Gastroesophageal sphincter (tissue), 4 donors: Measurements from ENCODE around the gene MTO1. TPM values are rescaled to one million over a fixed set of nuclear protein-coding genes. Genes with fewer than 3 reads are reported as not detected.

ENCODE experiments used
- ATAC-seq: fragments of 150-250 bp; one replicate; pipeline ENCODE4 v1.9.1; 2016; ENCODE audit warnings: mild to moderate bottlenecking, moderate library complexity
- H3K27ac ChIP-seq, 4 donors: fragments of 200-600 bp; sonication (generic) in 3 of 4; 1 replicate in 3 of 4; 2 replicates in 1 of 4; pipeline ENCODE4 v1.5.1; 2016 to 2019
- H3K27me3 ChIP-seq: fragments of 200-600 bp; sonication (generic); one replicate; pipeline ENCODE4 v1.5.1; 2019
- H3K36me3 ChIP-seq, 2 donors: fragments of 200-600 bp; sonication (generic); one replicate each; pipeline ENCODE4 v1.5.1; 2019; ENCODE audit warnings: control low read depth in 1 of 2
- H3K4me1 ChIP-seq, 3 donors: fragments of 200-600 bp; sonication (generic); 1 replicate in 2 of 3; 2 replicates in 1 of 3; pipeline ENCODE4 v1.5.1; 2016 to 2019; ENCODE audit warnings: control low read depth in 2 of 3
- H3K4me3 ChIP-seq, 2 donors: fragments of 200-600 bp; sonication (generic); one replicate each; pipeline ENCODE4 v1.5.1; 2019; ENCODE audit warnings: mild to moderate bottlenecking in 1 of 2, moderate library complexity in 1 of 2
- H3K9me3 ChIP-seq, 3 donors: fragments of 200-600 bp; sonication (generic); one replicate each; pipeline ENCODE4 v1.5.1; 2017 to 2019; ENCODE audit warnings: control low read depth in 2 of 3
- EP300 ChIP-seq: sonication (generic); formaldehyde crosslinking; IDR thresholded peaks from one replicate; pipeline ENCODE4 v1.6.1; 2017; ENCODE audit warnings: antibody characterized with exemption, mild to moderate bottlenecking
- POLR2A ChIP-seq, 2 donors: fragments of 450-650 bp; IDR thresholded peaks; one replicate each; pipeline ENCODE4 v1.6.1; 2017; ENCODE audit warnings: antibody characterized with exemption in 2 of 2, mild to moderate bottlenecking in 2 of 2, moderate library complexity in 1 of 2
- POLR2AphosphoS5 ChIP-seq: sonication (generic); formaldehyde crosslinking; IDR thresholded peaks from one replicate; pipeline ENCODE4 v1.6.1; 2017; ENCODE audit warnings: antibody characterized with exemption
- WGBS, 2 donors: methylation state at CpG; one replicate each; pipeline ENCODE4 v1.1.5; 2018; ENCODE audit warnings: low coverage in 1 of 2; 5-methylcytosine and 5-hydroxymethylcytosine counted together
- total RNA-seq, 4 donors: library from RNA; depleted of rRNA; stranded (reverse); fragments of >200 nt; gene quantifications; one replicate each; pipeline ENCODE4 v1.1.0, GENCODE V29; 2016
- TF ChIP-seq, protein P1 (sequence below), 4 experiments: fragments of 200-600 bp in 2 of 4; fragments of 450-650 bp in 2 of 4; sonication (generic) in 1 of 4; IDR thresholded peaks; one replicate each; pipeline ENCODE4 v1.5.1; 2017 to 2019; ENCODE audit warnings: antibody characterized with exemption in 4 of 4, mild to moderate bottlenecking in 2 of 4, moderate library complexity in 2 of 4

MTO1 gene
- total RNA-seq, 4 donors from 2014 or later = 25.2 to 30.3 (median 29.4) TPM

- ATAC-seq = peak; percentile 68
- Histone ChIP-seq H3K27me3 (no peaks in the 10 kb centered on the region), H3K4me3 (peak overlapping the region; percentile 84 to 92), H3K4me1 (peaks cover 0 to 54% (median 26%) of the 10 kb centered on the region in 3 donors), H3K9me3 (no peaks in the 10 kb centered on the region), H3K27ac (peak overlapping the region; percentile 96 to 100 (median 99)), H3K36me3 (peaks cover 0 to 31% of the 10 kb centered on the region in 2 donors)
- TF ChIP-seq, protein P1, sequence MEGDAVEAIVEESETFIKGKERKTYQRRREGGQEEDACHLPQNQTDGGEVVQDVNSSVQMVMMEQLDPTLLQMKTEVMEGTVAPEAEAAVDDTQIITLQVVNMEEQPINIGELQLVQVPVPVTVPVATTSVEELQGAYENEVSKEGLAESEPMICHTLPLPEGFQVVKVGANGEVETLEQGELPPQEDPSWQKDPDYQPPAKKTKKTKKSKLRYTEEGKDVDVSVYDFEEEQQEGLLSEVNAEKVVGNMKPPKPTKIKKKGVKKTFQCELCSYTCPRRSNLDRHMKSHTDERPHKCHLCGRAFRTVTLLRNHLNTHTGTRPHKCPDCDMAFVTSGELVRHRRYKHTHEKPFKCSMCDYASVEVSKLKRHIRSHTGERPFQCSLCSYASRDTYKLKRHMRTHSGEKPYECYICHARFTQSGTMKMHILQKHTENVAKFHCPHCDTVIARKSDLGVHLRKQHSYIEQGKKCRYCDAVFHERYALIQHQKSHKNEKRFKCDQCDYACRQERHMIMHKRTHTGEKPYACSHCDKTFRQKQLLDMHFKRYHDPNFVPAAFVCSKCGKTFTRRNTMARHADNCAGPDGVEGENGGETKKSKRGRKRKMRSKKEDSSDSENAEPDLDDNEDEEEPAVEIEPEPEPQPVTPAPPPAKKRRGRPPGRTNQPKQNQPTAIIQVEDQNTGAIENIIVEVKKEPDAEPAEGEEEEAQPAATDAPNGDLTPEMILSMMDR (IDR thresholded peaks at IDR 0.05) = no peak
- TF ChIP-seq POLR2A (IDR thresholded peaks at IDR 0.05) (no peak), POLR2AphosphoS5 (peak; percentile 8), EP300 (no peak)
- WGBS, 2 donors = 0% methylated on average over 2 to 4 of the region's 36 CpGs
Observed at GRCh38 chr6:73521351-73521985, 59.9 kb downstream of the MTO1 start.

DNA sequence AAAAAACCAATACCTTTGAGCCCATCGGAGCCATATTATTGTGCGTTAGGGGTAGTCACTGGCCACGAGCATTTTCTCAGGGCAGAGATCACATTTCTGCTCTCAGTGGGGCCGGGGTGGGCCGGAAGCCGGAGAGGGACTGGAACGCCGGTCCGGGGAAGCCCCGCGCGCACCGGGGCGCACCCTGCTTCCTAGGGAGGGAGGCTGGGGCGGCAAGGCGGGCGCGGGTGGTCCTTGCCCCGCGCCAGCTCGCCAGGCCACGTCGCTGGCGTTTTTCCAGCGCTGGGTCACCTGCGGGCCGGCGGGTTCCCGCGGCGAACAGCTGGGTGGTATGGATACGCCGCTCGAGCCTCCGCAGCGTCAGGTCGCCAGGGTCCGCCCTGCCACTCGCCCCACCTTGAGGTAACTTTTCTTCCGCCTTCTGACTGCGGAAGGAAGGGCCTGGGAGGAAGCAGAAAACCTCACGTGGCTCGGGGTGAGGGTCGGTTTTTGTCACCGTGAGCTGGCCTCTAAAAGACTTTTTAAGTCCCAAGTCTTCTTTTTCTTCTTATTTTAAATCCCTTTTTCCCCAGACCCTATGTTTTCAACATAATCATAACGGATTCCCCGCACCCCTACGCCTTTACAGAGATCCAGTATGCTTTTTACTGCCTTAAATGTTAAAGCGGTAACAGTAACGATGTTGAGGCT is 62.0 kb downstream of the MTO1 start:
- H3K36me3 ChIP-seq = peaks cover 0 to 12% of the 10 kb centered on the region in 2 donors
- TF ChIP-seq, protein P1 (IDR thresholded peaks at IDR 0.05) = peak in 1 of 4 experiments; percentile 24
- TF ChIP-seq POLR2AphosphoS5 (peak; percentile 43), EP300 (no peak), POLR2A (IDR thresholded peaks at IDR 0.05) (peak; percentile 44 to 56)
- peak overlapping the region; percentile 71 to 80 for H3K4me3 ChIP-seq
- 12 to 17% methylated on average over 9 to 13 of the region's 50 CpGs for WGBS, 2 donors
- H3K4me1 ChIP-seq = peaks cover 0 to 35% (median 12%) of the 10 kb centered on the region in 3 donors
- H3K27ac ChIP-seq = peak overlapping the region; percentile 79 to 100 (median 98)
- H3K27me3 ChIP-seq = no peaks in the 10 kb centered on the region
- no peak for ATAC-seq
- no peaks in the 10 kb centered on the region for H3K9me3 ChIP-seq

- no peak for ATAC-seq
- 82 to 87% methylated on average over 2 of the region's 3 CpGs for WGBS, 2 donors
- no peaks in the 10 kb centered on the region for H3K36me3 ChIP-seq
- H3K4me1 ChIP-seq = peaks cover 0 to 22% (median 6%) of the 10 kb centered on the region in 3 donors
- no peaks in the 10 kb centered on the region for H3K27me3 ChIP-seq
- H3K9me3 ChIP-seq = no peaks in the 10 kb centered on the region
- TF ChIP-seq, protein P1 (IDR thresholded peaks at IDR 0.05) = no peak
- TF ChIP-seq EP300 (no peak), POLR2A (IDR thresholded peaks at IDR 0.05) (no peak), POLR2AphosphoS5 (no peak)
- no peak overlapping the region for H3K27ac ChIP-seq
- H3K4me3 ChIP-seq = no peak overlapping the region
Observed at GRCh38 chr6:73525546-73526330, 64.2 kb downstream of the MTO1 start.

- no peak overlapping the region for H3K27ac ChIP-seq
- no peaks in the 10 kb centered on the region for H3K36me3 ChIP-seq
- no peak for ATAC-seq
- H3K9me3 ChIP-seq = no peaks in the 10 kb centered on the region
- H3K4me3 ChIP-seq = no peak overlapping the region
- no peak for TF ChIP-seq POLR2A (IDR thresholded peaks at IDR 0.05)
- TF ChIP-seq, protein P1 (IDR thresholded peaks at IDR 0.05) = no peak
- TF ChIP-seq EP300 = no peak
- no peak for TF ChIP-seq POLR2AphosphoS5
- no peaks in the 10 kb centered on the region for H3K27me3 ChIP-seq
- 36 to 84% methylated on average over 2 to 7 of the region's 7 CpGs for WGBS, 2 donors
- H3K4me1 ChIP-seq = peaks cover 0 to 2% (median 0%) of the 10 kb centered on the region in 3 donors
Observed at GRCh38 chr6:73528897-73529296, 67.4 kb downstream of the MTO1 start.
